SK-N-SH (cell line): ENCODE results near the gene C1RL. TPM values are rescaled to one million over a fixed set of nuclear protein-coding genes. Genes with fewer than 3 reads are reported as not detected.

Experiments used
- CTCF ChIA-PET: fragments of 300-600, 350-600 bp; formaldehyde crosslinking; extraction: SDS; loops from one replicate; lab custom pipeline; 2021; lab: Yijun Ruan, JAX
- POLR2A ChIA-PET: fragments of 350-600 bp; sonication (Branson Sonifier 250); formaldehyde crosslinking; extraction: SDS; loops from one replicate; lab custom pipeline; 2020; ENCODE audit warnings: antibody characterized with exemption, inconsistent platforms; lab: Yijun Ruan, JAX
- DNase-seq: peaks from one replicate; pipeline ENCODE4 v3.0.0; 2012
- H2AFZ ChIP-seq: fragments of 200-600 bp; sonication (generic); 2 replicates; pipeline ENCODE4 v1.8.1; 2016; ENCODE audit warnings: antibody characterized with exemption, mild to moderate bottlenecking, low read depth
- H3F3A ChIP-seq: fragments of 200-600 bp; sonication (generic); replicated peaks from 2 replicates; pipeline ENCODE3; 2016; ENCODE audit warnings: antibody characterized with exemption, mild to moderate bottlenecking; ENCODE audit not compliant: insufficient read depth
- H3K27ac ChIP-seq, 2 experiments: fragments of 200-500 bp in 1 of 2; fragments of 200-600 bp in 1 of 2; sonication (Bioruptor generic) in 1 of 2; sonication (generic), shearing (Covaris generic) in 1 of 2; 2 replicates each; pipeline versions ENCODE4 v1.5.1 to v1.6.1; 2014 to 2016; ENCODE audit warnings: low read depth in 2 of 2, inconsistent platforms in 1 of 2, low read length in 1 of 2, mild to moderate bottlenecking in 1 of 2, mixed read lengths in 1 of 2
- H3K27me3 ChIP-seq: fragments of 200-600 bp; sonication (generic), shearing (Covaris generic); 2 replicates; pipeline ENCODE4 v1.6.1; 2016; ENCODE audit warnings: mixed run types; ENCODE audit not compliant: insufficient read depth
- H3K36me3 ChIP-seq, 2 experiments: fragments of 200-500 bp in 1 of 2; fragments of 200-600 bp in 1 of 2; sonication (Bioruptor generic) in 1 of 2; sonication (generic) in 1 of 2; replicated peaks in 1 of 2; 2 replicates each; pipeline versions ENCODE3 to v1.5.1; 2014 to 2016; ENCODE audit warnings: low read length in 1 of 2, mild to moderate bottlenecking in 1 of 2; ENCODE audit not compliant: insufficient read depth in 2 of 2, control insufficient read depth in 1 of 2
- H3K4me1 ChIP-seq, 2 experiments: fragments of 200-500 bp in 1 of 2; fragments of 200-600 bp in 1 of 2; sonication (Bioruptor generic) in 1 of 2; sonication (generic), shearing (Covaris generic) in 1 of 2; 2 replicates each; pipeline versions ENCODE4 v1.5.1 to v1.6.1; 2014 to 2016; ENCODE audit warnings: low read depth in 1 of 2, low read length in 1 of 2, mixed run types in 1 of 2; ENCODE audit not compliant: insufficient read depth in 2 of 2, control insufficient read depth in 1 of 2
- H3K4me2 ChIP-seq: fragments of 200-600 bp; sonication (generic), shearing (Covaris generic); 2 replicates; pipeline ENCODE4 v1.6.1; 2017; ENCODE audit warnings: mixed run types
- H3K4me3 ChIP-seq, 2 experiments: fragments of 200-500 bp in 1 of 2; fragments of 200-600 bp in 1 of 2; sonication (Bioruptor generic) in 1 of 2; sonication (generic), shearing (Covaris generic) in 1 of 2; 2 replicates each; pipeline versions ENCODE4 v1.5.1 to v1.8.1; 2014 to 2016; ENCODE audit warnings: low read depth in 2 of 2, inconsistent platforms in 1 of 2, low read length in 1 of 2, mild to moderate bottlenecking in 1 of 2, mixed read lengths in 1 of 2, moderate library complexity in 1 of 2
- H3K79me2 ChIP-seq: fragments of 200-600 bp; sonication (generic); 2 replicates; pipeline ENCODE4 v1.8.1; 2017; ENCODE audit warnings: mild to moderate bottlenecking; ENCODE audit not compliant: insufficient read depth
- H3K9ac ChIP-seq: fragments of 200-600 bp; sonication (generic); 2 replicates; pipeline ENCODE4 v1.6.1; 2017; ENCODE audit warnings: mixed run types
- H3K9me2 ChIP-seq: fragments of 200-600 bp; sonication (generic); 2 replicates; pipeline ENCODE4 v1.6.1; 2017; ENCODE audit warnings: mixed run types
- H3K9me3 ChIP-seq: fragments of 200-600 bp; sonication (generic); 2 replicates; pipeline ENCODE4 v1.6.1; 2017; ENCODE audit warnings: mixed run types, mild to moderate bottlenecking, moderate library complexity
- H4K20me1 ChIP-seq: fragments of 200-600 bp; sonication (generic); 2 replicates; pipeline ENCODE4 v1.6.1; 2017; ENCODE audit warnings: mild to moderate bottlenecking, mixed run types; ENCODE audit not compliant: insufficient read depth
- ELF1 ChIP-seq: IDR thresholded peaks from 2 replicates; pipeline ENCODE4 v1.4.0; 2012
- EP300 ChIP-seq, 2 experiments: IDR thresholded peaks; 2 replicates each; pipeline versions ENCODE4 v1.4.0 to v1.6.1; 2012; ENCODE audit warnings: borderline replicate concordance in 1 of 2, low read depth in 1 of 2, low read length in 1 of 2
- GABPA ChIP-seq: IDR thresholded peaks from 2 replicates; pipeline ENCODE4 v1.4.0; 2012; ENCODE audit warnings: low read depth, mild to moderate bottlenecking
- GATA2 ChIP-seq: sonication (generic); formaldehyde crosslinking; IDR thresholded peaks from 2 replicates; pipeline ENCODE4 v1.5.0; 2020; ENCODE audit warnings: mild to moderate bottlenecking, missing genetic modification reagents
- MEF2A ChIP-seq: IDR thresholded peaks from 2 replicates; pipeline ENCODE4 v1.4.0; 2012; ENCODE audit warnings: low read depth, borderline replicate concordance
- MXI1 ChIP-seq: IDR thresholded peaks from 2 replicates; pipeline ENCODE4 v1.6.1; 2012; ENCODE audit warnings: mild to moderate bottlenecking, low read depth, low read length, improper control_type of control experiment
- NFIC ChIP-seq: IDR thresholded peaks from 2 replicates; pipeline ENCODE4 v1.4.0; 2012; ENCODE audit warnings: borderline replicate concordance
- POLR2AphosphoS5 ChIP-seq: IDR thresholded peaks from 2 replicates; pipeline ENCODE4 v1.6.1; 2012; ENCODE audit warnings: low read depth, low read length
- RAD21 ChIP-seq: IDR thresholded peaks from 2 replicates; pipeline ENCODE4 v1.6.1; 2012; ENCODE audit warnings: mild to moderate bottlenecking, low read length
- RXRA ChIP-seq: IDR thresholded peaks from 2 replicates; pipeline ENCODE4 v1.4.0; 2012; ENCODE audit warnings: low read depth, mild to moderate bottlenecking, borderline replicate concordance
- SIN3A ChIP-seq: IDR thresholded peaks from 2 replicates; pipeline ENCODE4 v1.6.1; 2012; ENCODE audit warnings: low read depth, mild to moderate bottlenecking, low read length, moderate library complexity, borderline replicate concordance
- SMC3 ChIP-seq: IDR thresholded peaks from 2 replicates; pipeline ENCODE4 v1.6.1; 2012; ENCODE audit warnings: low read depth, low read length, improper control_type of control experiment
- TAF1 ChIP-seq: IDR thresholded peaks from 2 replicates; pipeline ENCODE4 v1.6.1; 2012; ENCODE audit warnings: low read depth, mild to moderate bottlenecking, low read length, moderate library complexity, borderline replicate concordance
- TCF12 ChIP-seq: IDR thresholded peaks from 2 replicates; pipeline ENCODE4 v1.4.0; 2012
- TEAD4 ChIP-seq: IDR thresholded peaks from 2 replicates; pipeline ENCODE4 v1.4.0; 2012; ENCODE audit warnings: mild to moderate bottlenecking, borderline replicate concordance; ENCODE audit not compliant: insufficient read depth
- WGBS: methylation state at CpG from one replicate; pipeline ENCODE4 v1.1.6; 2017; ENCODE audit warnings: low lambda C conversion rate; 5-methylcytosine and 5-hydroxymethylcytosine counted together
- polyA plus RNA-seq, 3 experiments: library from polyadenylated mRNA; depleted of rRNA; stranded (reverse); fragments of >200 nt; gene quantifications; 2 replicates each; pipeline ENCODE4 v1.2.3, GENCODE V29; 2012
- TF ChIP-seq, protein P1 (sequence below): fragments of 150-350 bp; IDR thresholded peaks from 2 replicates; pipeline ENCODE4 v1.6.1; 2017; ENCODE audit warnings: antibody characterized with exemption, low read length, low read depth, borderline replicate concordance
- TF ChIP-seq, protein P2 (sequence below): IDR thresholded peaks from 2 replicates; pipeline ENCODE4 v1.4.0; 2012; ENCODE audit warnings: low read depth, borderline replicate concordance
- TF ChIP-seq, protein P3 (sequence below): fragments of 200-600 bp; sonication (generic); IDR thresholded peaks from 2 replicates; pipeline ENCODE4 v1.6.1; 2017; ENCODE audit warnings: antibody characterized with exemption, mild to moderate bottlenecking, moderate library complexity

The C1RL gene
- polyA plus RNA-seq, 1 of the 3 experiments (the other 2 are of a cell fraction), result 8.3 TPM

DNA sequence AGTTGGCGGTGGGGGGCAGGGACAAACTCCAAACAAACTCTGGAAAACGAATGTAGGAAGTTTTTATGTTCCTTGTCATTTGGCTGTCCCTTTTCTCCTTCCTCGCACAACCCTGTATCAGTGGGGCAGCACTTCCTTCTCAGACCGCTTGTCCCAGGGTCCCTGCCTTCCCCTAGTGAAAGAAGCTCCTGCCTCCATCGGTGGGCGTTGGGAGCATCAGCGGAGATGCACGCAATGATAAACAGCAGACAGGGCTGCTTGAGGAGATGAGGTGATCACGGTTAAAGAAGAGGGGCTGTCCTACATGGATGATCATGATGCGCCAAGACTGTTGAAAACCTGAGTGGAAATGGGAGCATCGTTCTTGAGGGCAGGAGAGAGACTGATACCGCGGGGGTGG is 47.9 kb downstream of the C1RL start:
- TF ChIP-seq EP300 (IDR thresholded peaks at IDR 0.05; ENCODE audit: borderline replicate concordance in 1 of 2, low read depth in 1 of 2, low read length in 1 of 2) (no peak), ELF1 (no peak), TEAD4 (no peak), NFIC (no peak), GABPA (no peak), TAF1 (no peak), SIN3A (no peak), MXI1 (no peak), POLR2AphosphoS5 (no peak)
- TF ChIP-seq, protein P1, sequence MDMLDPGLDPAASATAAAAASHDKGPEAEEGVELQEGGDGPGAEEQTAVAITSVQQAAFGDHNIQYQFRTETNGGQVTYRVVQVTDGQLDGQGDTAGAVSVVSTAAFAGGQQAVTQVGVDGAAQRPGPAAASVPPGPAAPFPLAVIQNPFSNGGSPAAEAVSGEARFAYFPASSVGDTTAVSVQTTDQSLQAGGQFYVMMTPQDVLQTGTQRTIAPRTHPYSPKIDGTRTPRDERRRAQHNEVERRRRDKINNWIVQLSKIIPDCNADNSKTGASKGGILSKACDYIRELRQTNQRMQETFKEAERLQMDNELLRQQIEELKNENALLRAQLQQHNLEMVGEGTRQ, result no peak
- TF ChIP-seq, protein P2, sequence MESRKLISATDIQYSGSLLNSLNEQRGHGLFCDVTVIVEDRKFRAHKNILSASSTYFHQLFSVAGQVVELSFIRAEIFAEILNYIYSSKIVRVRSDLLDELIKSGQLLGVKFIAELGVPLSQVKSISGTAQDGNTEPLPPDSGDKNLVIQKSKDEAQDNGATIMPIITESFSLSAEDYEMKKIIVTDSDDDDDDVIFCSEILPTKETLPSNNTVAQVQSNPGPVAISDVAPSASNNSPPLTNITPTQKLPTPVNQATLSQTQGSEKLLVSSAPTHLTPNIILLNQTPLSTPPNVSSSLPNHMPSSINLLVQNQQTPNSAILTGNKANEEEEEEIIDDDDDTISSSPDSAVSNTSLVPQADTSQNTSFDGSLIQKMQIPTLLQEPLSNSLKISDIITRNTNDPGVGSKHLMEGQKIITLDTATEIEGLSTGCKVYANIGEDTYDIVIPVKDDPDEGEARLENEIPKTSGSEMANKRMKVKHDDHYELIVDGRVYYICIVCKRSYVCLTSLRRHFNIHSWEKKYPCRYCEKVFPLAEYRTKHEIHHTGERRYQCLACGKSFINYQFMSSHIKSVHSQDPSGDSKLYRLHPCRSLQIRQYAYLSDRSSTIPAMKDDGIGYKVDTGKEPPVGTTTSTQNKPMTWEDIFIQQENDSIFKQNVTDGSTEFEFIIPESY, result no peak
- no peaks in the 10 kb centered on the region for H3K4me1 ChIP-seq
- CTCF ChIA-PET, result interaction anchor here (0.6 to 1.7 kb wide), 9 partner anchors 8 to 448 kb away, joined by 3 to 11 read pairs (median 4); partner anchors contain the start of genes C1RL and LPCAT3
- no peak overlapping the region for H3K9ac ChIP-seq
- no peak for DNase-seq
- H3K27ac ChIP-seq, result no peak overlapping the region
- no peaks in the 10 kb centered on the region for H3F3A ChIP-seq
- no peak overlapping the region for H3K4me3 ChIP-seq
- H2AFZ ChIP-seq, result no peak overlapping the region
- H3K9me3 ChIP-seq, result no peaks in the 10 kb centered on the region
- H3K36me3 ChIP-seq, result no peaks in the 10 kb centered on the region
- POLR2A ChIA-PET, result no interaction called here
- no peaks in the 10 kb centered on the region for H3K79me2 ChIP-seq
- WGBS, result 46% methylated on average over 13 of the region's 13 CpGs
- no peaks in the 10 kb centered on the region for H4K20me1 ChIP-seq
- peaks cover 13% of the 10 kb centered on the region; the same call in 1 of the 2 replicates for H3K27me3 ChIP-seq
- no peaks in the 10 kb centered on the region for H3K9me2 ChIP-seq
- H3K4me2 ChIP-seq, result no peak overlapping the region

DNA sequence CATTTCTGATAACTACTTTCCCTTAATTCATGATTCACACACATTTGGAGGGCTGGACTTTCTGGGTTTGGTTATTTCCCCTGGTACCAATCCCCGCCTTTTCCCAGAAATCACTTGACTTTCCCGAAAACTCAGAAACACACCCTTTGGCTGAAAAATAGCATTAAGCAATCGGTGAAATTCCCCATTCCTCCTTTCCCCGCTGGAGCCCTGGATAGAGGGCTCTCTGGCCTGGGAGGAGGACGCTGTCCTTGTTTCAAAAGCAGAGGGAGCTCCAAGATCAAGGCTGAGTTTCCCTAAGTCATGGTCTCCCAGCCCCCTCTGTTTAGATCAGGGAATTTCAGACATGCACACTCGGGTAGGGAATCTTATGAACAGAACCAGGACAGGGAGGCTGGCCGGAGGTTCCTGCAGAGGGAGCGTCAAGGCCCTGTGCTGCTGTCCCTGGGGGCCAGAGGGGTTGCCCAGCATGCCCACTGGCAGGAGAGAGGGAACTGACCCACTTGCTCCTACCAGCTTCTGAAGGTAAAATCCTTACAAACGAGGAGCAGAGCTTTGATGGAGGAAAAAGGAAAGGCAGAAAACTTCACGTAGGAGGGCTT is 48.6 kb downstream of the C1RL start, which contains the start of gene C1S:
Gene C1S (plus strand): TSS at position 366 of the 602 bp plus-strand sequence. CDS start 1,195 bp downstream, outside the sequence.
- H3K4me2 ChIP-seq, result no peak within 1 kb of the TSS; the same call in 1 of the 2 replicates
- no peaks in the 10 kb centered on the region for H4K20me1 ChIP-seq
- no peak within 1 kb of the TSS for H3K4me3 ChIP-seq
- H3K9ac ChIP-seq, result no peak within 1 kb of the TSS
- POLR2A ChIA-PET, result no interaction called here
- DNase-seq, result peak; percentile 53
- H3K79me2 ChIP-seq, result no peaks in the 10 kb centered on the region
- TF ChIP-seq RAD21 (peak; percentile 72), GATA2 (CRISPR knock-in tag) (no peak), MXI1 (no peak), SMC3 (peak; percentile 82), TAF1 (no peak), MEF2A (no peak), TEAD4 (no peak), RXRA (no peak), EP300 (IDR thresholded peaks at IDR 0.05; ENCODE audit: borderline replicate concordance in 1 of 2, low read depth in 1 of 2, low read length in 1 of 2) (no peak), TCF12 (no peak)
- TF ChIP-seq, protein P3, sequence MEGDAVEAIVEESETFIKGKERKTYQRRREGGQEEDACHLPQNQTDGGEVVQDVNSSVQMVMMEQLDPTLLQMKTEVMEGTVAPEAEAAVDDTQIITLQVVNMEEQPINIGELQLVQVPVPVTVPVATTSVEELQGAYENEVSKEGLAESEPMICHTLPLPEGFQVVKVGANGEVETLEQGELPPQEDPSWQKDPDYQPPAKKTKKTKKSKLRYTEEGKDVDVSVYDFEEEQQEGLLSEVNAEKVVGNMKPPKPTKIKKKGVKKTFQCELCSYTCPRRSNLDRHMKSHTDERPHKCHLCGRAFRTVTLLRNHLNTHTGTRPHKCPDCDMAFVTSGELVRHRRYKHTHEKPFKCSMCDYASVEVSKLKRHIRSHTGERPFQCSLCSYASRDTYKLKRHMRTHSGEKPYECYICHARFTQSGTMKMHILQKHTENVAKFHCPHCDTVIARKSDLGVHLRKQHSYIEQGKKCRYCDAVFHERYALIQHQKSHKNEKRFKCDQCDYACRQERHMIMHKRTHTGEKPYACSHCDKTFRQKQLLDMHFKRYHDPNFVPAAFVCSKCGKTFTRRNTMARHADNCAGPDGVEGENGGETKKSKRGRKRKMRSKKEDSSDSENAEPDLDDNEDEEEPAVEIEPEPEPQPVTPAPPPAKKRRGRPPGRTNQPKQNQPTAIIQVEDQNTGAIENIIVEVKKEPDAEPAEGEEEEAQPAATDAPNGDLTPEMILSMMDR, result peak; percentile 70
- CTCF ChIA-PET, result interaction anchor here (1.0 to 1.7 kb wide), 11 partner anchors 9 to 81 kb away, joined by 3 to 11 read pairs (median 4); partner anchors contain the start of genes C1R, C1RL and LPCAT3
- H3K9me2 ChIP-seq, result no peaks in the 10 kb centered on the region
- no peaks in the 10 kb centered on the region for H3K36me3 ChIP-seq
- H3F3A ChIP-seq, result no peaks in the 10 kb centered on the region
- H3K9me3 ChIP-seq, result no peaks in the 10 kb centered on the region
- H3K27ac ChIP-seq, result no peak within 1 kb of the TSS
- no peaks in the 10 kb centered on the region for H3K4me1 ChIP-seq
- 17% methylated on average over 7 of the region's 10 CpGs for WGBS
- peaks cover 20% of the 10 kb centered on the region; the same call in 1 of the 2 replicates for H3K27me3 ChIP-seq
- no peak within 1 kb of the TSS; the same call in 1 of the 2 replicates for H2AFZ ChIP-seq
